ENCODE results near the gene CHST11. TPM values are rescaled to one million over a fixed set of nuclear protein-coding genes. Genes with fewer than 3 reads are reported as not detected.
"Not testable (repeated sequence)": the region's sequence is repeated elsewhere in the genome, so short reads cannot be mapped to it uniquely, and the experiment has no call there.

The CHST11 gene
- polyA plus RNA-seq, 10 donors: 1.8 to 3.7 (median 2.5) TPM

GRCh38 chr12:104557488-104558195 is 100.9 kb downstream of the CHST11 start:
- no peak for DNase-seq

- no peak for DNase-seq
Observed at GRCh38 chr12:104560881-104561280, 104.1 kb downstream of the CHST11 start.

- DNase-seq: no peak
Observed at GRCh38 chr12:104562763-104563162, 106.0 kb downstream of the CHST11 start.

- DNase-seq: not testable (repeated sequence)
Observed at GRCh38 chr12:104564662-104565061, 107.9 kb downstream of the CHST11 start.

DNA sequence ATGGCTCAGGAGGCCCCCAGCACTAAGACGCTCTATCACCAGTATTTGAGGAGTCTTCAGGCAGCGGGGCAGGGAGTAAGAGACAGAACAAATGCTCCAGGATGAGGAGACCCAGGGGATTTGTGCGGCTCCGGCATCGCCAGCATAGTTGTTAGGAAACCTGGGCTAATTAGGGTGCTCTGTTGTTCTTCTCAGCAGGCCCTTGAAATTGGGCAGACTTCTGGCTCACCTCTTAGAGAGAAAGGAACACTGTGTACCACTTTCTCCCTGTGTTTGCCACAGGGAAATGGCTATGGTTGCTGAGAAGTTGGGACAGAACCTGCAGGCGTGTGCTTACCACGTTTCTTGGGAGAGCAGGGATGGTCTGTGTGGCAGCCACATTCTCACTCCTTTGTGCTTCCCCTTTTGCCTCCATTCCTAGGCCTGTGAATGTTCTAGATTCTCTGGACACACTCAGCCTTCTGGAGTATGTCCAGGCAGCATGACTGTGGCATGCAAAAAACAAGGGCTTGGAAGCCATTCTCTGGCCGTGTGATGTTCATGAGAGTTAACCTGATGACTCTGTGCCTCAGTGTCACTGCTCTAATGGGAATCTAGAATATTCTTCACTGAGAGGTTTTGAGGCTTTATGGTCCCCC is 109.0 kb downstream of the CHST11 start:
- DNase-seq: no peak

- no peak for DNase-seq
Observed at GRCh38 chr12:104566244-104566993, 109.7 kb downstream of the CHST11 start.

- DNase-seq: no peak
Observed at GRCh38 chr12:104567832-104568486, 111.2 kb downstream of the CHST11 start.

GRCh38 chr12:104568487-104568868 is 111.7 kb downstream of the CHST11 start:
- no peak for DNase-seq

DNA sequence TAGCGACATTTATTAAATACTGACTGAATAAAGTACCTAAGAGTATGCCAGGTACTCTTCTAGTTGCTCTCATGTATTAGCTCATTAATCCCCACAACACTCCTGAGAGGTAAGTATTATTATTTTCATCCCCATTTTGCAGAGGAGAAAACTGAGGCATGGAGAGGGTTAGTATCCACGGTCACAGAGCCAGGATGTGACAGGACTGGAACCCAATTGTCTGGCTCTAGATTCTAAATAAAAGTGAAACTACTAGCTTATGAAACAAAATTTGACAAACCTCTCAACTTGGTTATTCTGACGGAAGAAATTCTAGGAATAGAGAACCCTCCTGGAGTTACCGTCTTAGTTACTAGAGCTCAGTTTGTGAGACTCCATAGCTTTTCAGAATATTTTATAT is 112.2 kb downstream of the CHST11 start:
- DNase-seq: no peak

GRCh38 chr12:104569346-104570173 is 112.8 kb downstream of the CHST11 start:
- DNase-seq: no peak

DNA sequence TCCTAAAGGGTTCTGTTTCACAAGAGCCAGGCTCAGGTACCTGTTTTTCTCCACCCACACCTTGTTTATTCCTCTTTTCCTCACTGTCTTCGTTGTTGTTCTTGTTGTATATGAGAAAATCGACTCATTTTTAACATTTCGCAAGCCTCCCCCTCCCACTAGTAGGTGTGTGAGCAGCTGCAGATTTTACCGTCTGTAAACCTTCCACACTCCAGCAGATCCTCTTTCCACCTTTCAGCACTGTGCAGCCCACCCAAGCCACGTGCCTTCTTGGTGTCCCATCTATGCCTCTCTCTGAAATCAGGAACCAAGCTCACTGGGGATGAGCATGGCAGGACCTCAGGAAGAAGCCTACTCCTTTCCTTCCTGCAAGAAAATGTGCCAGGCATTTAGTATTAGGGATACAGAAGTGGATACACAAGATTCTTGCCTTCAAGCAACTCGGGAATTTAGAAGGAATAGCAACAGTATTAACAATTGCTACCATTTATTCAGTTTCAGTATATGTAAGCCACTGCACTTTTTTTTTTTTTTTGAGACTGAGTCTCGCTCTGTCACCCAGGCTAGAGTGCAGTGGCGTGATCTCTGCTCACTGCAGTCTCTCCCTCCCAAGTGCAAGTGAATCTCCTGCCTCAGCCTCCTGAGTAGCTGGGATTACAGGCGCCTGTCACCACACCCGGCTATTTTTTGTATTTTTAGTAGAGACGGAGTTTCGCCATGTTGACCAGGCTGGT is 113.6 kb downstream of the CHST11 start:
- no peak for DNase-seq

DNA sequence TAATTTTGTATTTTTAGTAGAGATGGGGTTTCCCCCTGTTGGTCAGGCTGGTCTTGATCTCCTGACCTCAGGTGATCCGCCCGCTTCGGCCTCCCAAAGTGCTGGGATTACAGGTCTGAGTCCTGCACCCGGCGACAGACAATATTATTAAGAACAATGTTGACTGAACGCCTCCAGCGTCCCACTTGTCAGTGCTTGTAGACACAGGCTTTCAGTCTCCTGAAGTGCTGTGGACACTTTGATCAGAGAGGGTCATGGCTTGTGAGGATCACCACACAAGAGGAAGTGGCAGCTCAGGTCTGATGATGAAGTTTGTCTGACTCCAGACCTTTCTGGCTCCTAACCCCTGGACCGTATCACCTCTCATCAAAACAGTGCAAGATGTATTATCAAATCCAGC is 114.6 kb downstream of the CHST11 start:
- no peak for DNase-seq

GRCh38 chr12:104574353-104574752 is 117.6 kb downstream of the CHST11 start:
- not testable (repeated sequence) for DNase-seq

GRCh38 chr12:104574758-104575157 is 118.0 kb downstream of the CHST11 start:
- DNase-seq: not testable (repeated sequence)

DNA sequence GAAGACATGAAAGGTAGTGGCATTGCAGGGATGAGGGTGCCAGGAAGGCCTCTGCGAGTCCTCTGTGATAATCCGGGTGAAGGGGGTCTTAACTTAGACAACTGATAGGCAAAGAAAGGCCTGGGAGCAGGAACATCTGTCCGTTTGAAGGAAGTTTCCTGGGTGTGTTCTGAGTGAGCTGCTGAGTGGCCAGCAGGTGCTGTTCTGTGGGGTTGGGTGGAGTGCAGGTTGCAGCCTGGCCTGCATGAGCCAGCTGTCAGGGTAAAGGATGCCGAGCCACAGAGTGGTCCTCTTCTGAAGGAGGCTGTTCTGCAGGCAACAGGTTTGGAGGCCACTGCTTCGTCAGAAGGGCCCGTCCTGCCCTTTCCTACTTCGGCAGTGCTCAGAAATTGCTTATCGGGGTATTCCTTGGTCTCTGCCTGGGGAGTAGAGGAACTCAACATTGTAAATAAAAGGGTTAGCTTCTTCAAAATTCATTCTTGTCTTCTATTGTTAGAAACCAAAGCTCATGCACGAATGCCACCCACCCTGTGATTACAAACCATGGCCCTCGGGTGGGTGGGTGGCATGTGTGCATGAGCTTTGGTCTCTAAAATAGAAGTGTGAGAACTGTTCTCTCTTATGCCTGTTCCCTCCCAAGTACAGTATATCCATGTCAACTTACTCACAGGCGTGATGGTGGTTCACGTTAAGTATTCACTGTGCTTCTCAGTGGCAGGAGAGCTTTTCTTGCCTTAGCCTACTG is 118.9 kb downstream of the CHST11 start:
- no peak for DNase-seq

GRCh38 chr12:104576187-104576778 is 119.5 kb downstream of the CHST11 start:
- DNase-seq: no peak

DNA sequence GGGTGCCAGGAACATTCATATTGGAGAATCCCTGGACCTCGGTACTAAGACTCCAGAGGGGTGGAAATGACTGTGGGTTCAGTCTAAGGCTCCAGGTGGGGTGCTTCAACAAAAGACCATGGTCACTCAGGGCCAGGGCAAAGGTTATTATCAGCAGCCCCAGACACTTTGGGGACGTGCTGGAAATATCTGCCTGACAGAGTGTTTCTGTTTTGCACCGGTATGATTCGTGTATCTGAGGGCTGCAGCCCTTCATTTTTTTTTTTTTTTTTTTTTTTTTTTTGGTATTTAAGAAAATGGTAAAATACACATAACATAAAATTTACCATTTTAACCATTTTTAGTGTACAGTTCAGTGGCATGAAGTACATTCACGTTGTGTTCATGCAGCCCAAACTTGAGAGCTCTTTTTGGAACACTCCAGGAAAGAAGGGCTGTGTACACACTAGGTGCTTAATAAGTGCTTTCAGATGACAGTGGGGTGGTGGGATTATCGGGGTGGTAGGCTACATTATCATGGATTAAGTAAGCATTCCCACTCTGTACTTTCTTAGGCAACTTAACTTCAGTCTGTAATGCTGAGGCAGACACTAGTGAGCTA is 120.3 kb downstream of the CHST11 start:
- no peak for DNase-seq

DNA sequence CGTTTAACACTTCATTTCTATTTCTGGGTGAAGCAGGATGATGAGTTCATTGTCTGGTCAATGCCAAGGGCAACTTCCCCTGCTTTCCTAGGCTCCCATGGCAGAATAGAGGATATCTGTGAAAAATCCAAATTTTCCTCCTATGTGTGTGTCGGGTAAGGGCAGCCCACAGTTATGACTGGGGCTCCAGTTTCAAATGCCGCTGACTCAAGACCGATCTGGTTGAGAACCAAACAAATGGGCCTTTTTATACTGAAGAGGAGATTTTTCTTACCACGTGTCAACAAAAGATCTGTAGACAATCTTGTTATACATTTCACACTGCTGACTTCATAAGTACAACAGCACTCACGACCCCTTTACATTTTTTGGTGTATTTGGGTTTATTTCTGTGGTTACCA is 120.8 kb downstream of the CHST11 start:
- DNase-seq: peak in 1 of 3 donors; percentile 55

DNA sequence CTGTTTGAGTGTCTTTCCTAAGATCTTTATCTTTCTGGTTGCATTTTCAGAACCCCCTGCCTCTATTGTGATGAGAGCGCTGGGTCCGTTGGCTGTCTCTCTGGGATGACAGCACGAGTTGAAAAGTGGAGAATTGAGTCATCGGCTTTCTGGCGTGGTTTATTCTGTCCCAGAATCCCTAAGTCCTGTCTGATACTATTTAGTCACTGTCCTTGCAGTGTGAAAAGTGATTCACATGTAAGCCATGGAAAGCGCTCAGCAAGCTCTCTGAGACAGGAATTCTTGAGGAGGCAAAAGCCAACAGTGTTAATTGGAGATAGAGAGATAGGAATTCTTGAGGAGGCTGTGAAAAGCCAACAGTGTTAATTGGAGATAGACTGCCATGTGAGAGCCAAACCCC is 121.7 kb downstream of the CHST11 start:
- DNase-seq: peak in 1 of 3 donors; percentile 86

Measured in muscle of back (tissue), 11 donors.